T-helper 1 cell treated with Interleukin-12 subunit alpha and Interleukin-12 subunit beta and Interleukin-4 antibody, amounts not matched to agents 30 ng/mL and 1 ng/mL, for 36 hours (primary cell): Measurements from ENCODE around the gene EMP1. TPM values are rescaled to one million over a fixed set of nuclear protein-coding genes. Genes with fewer than 3 reads are reported as not detected.

Source experiments
- intact Hi-C: fragments of 100-400 bp; cut with micrococcal nuclease; formaldehyde crosslinking; loops from one replicate; pipeline ENCODE4 v1.15.1; 2024
- total RNA-seq: library from RNA; stranded (reverse); gene quantifications from 2 replicates; pipeline ENCODE4 v1.2.3, GENCODE V29; 2022

The EMP1 gene
- total RNA-seq, 1 donor from 2014 or later: 15.7 TPM

DNA sequence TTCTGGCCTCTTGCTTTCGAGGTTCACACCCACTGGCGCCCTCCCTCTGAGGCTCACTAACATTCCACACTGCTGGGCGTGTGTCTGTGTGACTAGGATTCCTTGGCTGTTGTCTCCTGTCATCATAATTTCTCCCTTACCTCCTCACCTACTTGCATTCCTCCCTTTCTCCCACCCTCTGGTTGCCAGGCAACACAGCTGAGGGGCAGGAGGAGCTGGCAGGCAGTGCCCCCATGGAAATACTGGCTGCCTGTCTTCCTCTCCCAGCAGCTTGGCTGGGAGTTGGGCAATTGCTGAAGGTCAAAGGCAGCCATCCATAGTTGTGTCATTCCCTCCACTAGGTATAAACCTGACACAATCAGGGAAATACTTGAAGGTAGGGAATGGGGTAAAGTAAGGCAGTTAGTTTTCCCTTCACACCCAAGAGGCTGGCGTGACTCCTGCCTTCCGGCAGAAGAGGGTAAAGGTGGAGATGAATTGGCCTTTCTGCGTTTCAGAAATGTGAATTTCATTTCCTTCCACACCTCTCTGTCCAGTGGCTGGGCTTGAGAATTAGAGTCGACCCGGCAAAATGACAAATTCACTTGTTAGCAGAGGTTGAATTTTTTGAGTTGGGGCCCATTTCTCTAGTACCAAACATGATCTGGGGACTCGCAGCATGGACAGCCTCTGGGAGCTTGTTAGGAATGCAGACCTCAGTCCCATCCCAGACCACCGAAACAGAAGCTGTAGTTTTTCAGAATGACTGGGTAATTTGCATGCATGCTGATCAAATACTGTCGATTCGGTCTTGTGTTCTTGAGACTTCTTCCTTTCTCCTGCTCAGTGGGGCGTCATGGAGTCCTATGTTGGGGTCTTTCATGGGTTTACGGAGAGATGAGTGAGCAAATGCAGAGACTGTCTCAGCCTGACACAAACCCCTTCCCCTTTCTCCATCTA is 24.3 kb upstream of the EMP1 start:
- intact Hi-C loops: no loop called here

DNA sequence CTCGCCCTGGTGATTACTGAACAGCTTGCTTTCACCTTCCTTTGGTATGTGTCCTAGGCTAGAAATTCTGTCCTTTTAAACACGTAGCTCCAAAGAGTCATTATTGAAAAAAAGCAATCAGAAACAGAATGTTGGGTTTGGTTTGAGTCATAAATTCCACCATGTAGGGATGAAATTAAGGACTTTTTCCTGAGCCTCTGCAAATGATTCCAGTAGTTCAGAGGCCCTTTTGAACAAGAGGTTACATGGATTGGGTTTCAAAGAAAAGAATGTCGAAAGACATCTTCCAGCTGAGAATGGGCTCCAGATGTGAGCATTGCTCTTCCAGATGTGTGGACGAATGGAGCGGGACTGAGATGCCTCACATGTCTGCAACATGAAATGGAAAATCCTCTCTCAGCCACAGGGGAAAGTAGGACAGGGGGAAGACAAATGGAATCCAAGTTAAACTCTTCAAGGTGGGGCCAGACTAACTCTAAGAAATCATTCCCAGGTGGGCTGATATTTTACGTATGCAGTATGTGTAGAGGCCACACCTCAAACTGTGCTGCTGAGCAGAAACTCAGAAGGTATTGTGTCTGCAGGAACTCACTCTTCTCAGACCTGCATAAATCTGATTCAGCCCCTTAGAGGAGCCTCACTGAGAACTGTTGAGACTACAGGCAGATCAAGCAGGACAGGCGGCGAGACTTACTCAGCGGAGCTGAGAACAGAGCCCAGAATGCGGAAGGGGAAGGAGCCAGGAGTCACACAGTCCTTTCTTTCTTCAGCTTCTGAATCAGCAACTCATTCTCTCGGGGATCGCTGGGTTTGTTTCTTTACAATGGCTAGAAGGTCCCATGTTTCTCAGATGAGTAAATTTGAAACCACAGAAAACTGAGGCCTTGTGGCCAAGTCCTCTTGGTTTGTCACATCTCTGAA is 23.3 kb upstream of the EMP1 start:
- intact Hi-C loops: no loop called here

DNA sequence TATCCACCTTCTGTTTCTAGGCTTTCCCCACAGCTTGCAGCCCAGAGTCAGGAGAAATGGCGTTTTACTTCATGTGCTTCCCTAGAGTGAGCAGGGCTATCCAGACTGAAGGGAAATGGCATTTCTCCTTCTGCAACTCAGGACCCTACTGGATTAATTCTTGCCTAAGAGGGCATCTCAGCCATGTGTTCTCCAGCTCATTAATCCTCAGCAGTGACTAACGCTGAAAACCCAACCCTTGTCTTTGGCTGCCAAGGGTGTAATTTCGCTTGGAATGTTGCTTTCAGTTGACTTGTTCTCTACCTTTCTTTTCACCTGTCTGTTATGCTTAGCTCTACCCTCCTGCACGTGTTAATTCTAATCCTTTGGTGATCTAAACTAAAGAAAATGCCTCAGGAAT is 21.0 kb upstream of the EMP1 start:
- intact Hi-C loops: no loop called here

DNA sequence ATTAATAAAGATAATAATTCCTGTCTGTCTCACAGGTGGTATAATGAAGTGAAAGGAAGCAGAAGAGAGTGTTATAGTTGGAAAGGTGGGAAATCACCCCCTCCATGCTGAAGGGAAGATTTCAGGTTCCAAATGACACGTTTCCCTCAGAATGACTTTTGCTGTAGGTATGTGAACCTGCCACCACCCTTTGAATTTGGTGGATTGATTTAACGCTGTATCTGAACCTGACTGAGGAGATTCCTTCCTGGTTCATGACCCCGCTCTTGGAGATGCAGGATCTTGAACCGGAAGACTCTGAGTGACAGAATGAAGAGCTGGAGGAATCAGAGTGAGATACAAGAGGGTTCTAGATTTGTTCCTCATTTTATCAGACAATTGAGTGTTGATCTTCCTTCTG is 20.3 kb upstream of the EMP1 start:
- intact Hi-C loops: no loop called here

DNA sequence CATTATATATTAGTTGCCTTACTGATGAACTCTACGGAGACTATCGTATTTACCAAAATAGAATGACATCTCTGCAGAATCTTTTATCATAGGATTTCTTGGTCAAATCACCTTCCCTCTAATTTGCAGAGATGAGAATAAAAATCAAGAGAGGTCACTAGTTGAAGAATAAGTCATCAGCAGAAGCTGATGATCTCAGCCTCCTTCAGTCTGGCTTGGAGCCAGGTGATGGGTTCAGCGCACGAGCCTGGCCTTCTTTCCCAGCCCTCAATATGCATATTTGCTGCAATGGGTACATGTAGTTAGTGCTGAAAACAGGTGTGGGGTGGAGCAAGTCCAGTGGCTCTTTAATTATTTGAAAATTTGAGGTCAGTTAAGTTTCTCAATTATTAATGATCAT is 19.2 kb upstream of the EMP1 start:
- intact Hi-C loops: no loop called here

DNA sequence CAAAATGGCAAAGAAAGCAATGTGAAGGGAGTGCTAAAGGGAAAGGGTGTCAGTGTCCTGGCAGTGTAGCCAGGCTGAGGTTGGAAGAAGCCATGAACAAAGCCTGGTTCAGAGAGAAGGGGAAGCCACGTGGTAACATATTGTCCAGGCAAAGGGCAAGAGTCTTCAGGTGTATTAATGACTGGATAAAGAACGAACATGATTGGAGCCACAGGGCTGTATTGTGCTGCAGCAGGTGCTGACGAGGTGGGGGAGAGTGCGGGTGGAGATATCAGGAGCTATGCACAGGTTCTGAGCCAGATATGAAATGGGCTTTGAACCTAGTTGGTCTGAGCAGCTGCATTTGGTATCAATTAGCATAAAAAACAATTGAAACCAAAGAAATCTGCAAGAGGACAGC is 18.6 kb upstream of the EMP1 start:
- intact Hi-C loops: loop anchor here (2.0 kb wide), 1 partner anchor 13 kb away; no protein-coding TSS in a partner anchor

DNA sequence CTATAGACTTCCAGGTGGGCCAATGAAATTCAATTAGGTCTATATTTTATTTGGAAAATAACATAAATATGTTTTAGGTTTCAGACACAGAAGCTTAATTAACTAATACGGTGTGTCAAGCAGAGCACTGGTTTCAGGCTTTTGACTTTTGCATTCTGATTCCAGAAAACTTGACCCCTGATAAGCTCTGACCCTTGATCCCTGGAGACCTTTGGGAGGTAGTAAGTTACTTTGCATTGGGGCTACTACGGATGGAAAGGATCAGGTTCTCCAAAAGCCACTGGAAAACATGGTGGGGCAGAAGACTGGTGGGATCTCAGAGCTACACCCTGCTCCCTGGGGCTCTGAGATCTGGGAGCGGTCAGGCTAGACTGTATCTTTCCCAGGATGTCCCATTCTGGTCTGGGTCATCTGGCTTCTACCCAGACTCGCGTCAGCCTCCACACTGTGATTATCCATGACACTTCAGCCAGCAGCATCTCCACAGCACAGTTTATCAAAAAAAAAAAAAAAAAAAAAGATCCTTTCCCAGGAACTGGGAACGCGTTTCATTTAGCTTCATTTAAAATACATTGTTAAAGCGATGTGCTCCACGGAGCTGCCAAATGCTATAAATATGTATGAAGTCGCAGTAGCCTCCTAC is 17.8 kb upstream of the EMP1 start:
- intact Hi-C loops: loop anchor here (2.0 kb wide), 1 partner anchor 14 kb away; no protein-coding TSS in a partner anchor

DNA sequence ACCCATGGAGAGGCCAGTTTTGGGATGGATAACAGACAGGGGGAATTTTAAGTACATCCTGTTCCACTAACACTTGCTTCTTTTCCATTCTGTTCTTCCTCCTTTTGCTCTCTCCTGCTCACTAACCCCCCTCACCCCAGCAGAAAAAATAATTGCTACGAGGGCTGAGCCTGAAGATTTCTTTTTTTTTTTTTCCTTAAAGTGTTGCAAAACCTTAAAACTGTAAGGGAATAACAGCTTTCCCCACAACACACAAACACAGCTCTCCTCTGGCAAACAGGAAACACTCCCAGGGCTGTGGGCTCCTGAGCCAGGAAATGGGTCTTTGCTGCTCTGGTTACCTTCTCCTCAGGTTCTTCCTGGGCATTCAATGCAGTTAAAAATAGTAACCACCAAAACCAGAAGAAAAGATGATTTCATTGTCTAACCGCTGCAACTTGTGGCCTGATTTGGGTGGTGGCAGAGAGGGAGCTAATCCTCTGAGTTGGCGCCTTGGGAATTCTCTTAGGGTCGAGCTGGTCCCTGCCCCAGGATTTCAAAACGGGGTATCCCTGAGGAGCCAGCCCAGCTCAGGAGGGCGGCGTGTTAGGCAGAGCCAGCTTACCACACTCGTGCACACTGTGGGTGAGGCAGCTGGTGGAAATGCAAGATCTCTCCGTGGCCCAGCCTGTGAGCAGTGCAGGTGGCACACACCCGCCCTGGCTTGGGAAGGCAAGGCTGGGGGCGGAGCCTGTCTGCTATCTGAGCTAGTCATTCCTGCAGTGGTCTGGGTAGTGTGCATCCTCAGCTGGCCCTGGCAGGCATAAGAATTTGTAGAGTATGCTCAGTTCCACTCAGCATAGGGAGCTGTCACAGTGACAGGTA is 17.1 kb upstream of the EMP1 start:
- intact Hi-C loops: loop anchor here (2.0 kb wide), 2 partner anchors 15 to 17 kb away; partner anchors contain the start of gene EMP1

DNA sequence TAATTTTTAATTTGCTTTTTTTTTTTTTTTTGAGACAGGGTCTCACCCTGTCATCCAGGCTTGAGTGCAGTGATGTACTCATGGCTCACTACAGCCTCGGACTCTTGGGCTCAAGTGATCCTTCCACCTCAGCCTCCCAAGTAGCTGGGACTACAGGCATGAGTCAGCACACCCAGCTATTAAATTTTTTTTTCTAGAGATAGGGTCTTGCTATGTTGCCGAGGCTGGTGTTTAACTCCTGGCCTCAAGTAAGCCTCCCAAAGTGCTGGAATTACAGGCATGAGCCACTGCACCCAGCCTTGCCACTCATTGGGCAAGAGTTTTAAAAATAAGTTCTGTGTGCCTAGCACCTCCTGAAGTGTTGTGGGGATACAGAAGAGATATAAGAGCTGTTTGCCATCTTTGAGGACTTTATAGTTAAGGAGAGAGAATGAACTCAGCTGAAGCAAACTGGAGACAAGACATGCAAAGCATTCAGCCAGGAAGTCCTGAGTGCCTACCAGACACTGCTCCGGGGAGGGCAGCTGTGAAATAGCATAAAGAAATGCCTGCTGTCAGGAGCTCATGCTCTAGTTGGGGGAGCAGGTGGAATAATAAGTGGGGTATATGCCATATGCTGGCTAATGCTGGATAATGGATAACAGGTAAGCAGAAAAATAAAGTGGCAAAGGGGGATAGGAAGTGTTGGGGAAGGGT is 15.0 kb upstream of the EMP1 start:
- intact Hi-C loops: loop anchor here (2.0 kb wide), 1 partner anchor 15 kb away; the partner anchor contains the start of gene EMP1

DNA sequence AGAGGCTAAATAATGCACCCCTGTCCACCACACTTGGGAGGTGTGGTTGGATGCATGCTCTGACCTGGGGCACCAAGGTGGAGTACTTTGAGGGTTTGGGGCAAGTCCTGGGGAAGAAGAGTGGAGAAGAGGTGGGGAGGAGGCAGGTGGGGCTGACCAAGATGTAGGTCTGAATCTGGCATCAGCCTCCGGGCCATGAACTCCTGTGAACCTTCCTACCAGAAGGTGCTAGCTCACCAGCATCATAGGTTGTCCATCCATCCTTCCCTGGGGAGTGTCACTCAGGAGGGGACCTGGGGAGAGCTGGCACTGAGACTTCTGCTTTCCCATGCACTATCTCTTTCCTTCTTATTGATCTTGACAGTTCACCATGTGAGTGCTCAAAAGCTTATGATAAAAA is 13.6 kb upstream of the EMP1 start:
- intact Hi-C loops: no loop called here

DNA sequence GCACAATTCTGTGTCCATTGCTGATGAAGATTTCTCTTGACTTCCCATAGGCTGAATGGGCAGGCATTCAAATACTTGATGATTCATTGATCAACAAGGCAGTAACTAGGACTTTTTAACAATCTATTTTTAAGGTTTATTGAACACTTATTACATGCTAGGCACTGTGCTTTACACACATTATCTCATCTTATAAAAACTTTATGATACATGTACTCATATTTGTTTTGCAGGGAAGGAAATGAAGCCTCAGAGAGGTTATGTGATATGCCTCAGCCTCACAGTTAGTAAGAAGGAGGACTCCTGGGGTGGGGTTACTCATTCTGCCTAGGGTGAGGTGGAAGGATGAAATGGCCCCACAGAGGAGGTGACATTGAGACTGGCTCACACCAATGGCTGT is 12.9 kb upstream of the EMP1 start:
- intact Hi-C loops: no loop called here

DNA sequence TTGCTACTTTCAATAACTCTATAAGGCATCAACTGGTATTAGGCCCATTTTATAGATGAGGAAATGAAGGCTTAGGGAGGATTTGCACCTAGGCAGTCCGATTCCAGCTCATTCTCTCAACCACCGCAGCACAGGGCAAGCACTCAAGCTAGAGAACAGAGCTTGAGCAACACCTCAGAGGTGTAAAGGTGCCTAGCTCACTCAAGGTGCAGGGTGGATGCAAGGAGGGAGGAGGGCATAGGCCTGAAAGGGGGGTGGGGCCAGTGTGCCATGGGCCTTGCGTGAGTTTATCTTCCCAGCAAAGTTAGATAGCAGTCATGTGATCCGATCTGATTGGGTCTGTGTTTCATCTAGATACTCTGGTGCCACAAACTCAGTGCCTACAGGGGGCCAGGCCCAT is 10.2 kb upstream of the EMP1 start:
- intact Hi-C loops: no loop called here

DNA sequence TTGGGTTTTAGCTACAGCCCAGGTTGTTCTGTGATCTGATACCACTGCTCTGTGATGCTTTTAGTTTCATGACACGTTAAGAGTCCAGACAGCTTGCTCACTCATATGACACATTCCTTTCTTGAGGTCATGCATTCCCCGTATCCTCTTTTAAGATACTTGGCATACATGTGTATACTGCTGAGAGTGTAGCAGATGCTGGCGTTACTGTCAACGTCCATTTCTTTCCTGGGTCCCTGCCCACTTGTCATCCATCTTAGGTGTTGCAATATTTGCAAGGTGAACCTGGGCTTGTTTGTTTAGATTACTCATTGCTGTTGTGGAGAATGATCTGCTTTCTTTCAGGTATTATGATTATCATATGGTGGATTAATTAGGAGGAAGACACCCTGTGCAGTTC is 9.1 kb upstream of the EMP1 start:
- intact Hi-C loops: no loop called here

DNA sequence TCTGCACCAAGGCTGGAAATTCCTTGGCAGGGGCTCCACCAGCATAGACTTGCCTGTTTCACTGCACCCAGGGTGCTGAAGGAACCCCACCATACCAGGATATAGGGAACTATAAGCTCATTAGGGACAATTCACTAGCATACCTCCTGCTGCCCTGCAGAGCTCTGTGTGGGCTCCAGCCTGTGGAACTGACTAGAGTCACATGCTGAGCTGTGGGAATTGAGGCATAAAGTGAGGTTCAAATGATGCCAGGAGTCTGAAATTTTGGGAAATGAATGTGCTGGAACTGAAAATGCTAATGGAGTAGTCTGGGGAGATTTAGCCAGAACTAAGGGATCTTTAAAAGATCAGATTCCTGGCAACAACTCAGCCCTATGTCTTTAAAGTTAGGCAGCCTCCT is 7.3 kb upstream of the EMP1 start:
- intact Hi-C loops: no loop called here

DNA sequence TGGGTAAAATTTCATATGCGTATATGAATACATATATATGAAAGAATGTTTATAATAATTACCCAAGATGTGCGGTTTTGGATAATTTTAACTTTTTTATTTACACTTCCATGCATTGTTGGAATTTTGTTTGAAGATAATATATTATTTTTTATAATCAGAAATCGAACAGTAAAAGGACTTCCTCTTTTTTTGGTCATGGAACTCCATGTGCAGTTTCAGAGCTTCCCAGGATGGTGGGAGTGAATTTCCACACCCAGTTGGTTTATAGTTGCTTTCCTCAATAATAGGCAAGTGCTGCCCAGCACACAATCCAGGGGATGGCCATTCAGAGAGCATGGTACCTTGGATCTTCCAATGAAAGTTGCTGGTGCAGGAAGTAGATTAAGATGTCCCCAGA is 6.3 kb upstream of the EMP1 start:
- intact Hi-C loops: loop anchor here (10.0 kb wide), 1 partner anchor 835 kb away; the partner anchor contains the start of genes BORCS5 and MANSC1

DNA sequence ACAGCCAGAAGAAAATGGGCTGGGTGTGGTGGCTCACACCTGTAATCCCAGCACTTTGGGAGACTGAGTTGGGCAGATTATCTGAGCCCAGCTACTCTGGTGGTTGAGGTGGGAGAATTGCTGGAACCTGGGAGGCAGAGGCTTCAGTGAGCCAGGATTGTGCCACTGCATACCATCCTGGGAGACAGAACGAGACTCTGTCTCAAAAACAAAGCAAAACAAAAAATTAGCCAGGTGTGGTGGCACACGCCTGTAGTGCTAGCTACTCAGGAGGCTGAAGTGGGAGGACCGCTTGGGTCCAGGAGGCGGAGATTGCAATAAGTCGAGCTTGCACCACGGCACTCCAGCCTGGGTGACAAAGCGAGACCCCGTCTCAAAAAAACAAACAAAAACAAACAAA is 3.8 kb upstream of the EMP1 start:
- intact Hi-C loops: loop anchor here (10.0 kb wide), 1 partner anchor 838 kb away; the partner anchor contains the start of genes BORCS5 and MANSC1

DNA sequence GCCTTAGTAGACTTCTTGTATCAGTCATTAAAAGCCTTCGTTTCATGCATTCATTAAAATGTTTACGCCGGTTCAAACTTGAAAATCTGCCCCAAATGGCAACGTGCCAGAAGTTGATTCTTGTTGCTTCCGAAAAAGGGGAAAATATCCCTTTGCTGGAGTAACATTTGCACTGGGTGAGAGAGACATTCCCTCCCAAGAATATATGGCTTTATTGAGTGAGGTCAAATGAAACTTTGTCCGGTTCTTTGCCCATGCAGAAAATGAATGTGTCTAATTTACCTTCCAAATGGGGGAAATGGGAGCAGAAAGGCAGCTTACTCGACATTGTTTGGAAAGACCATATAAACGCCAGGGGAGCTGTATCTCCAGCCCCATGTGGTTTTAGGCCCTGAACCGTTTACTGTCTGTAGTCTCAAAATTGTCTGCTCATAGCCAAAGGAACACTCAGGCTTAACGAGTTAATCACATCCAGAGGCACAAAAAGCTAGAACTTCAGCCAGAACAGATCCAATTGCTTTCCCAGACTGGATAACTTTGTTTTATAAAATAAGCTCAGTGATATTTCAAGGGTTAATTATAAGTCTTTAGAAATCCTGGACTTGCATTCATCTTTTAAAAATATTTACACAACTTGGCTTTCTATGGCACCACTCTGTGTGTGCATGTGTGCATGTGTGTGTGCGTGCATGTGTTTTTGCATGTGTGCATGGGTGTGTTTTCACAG is 2.9 kb upstream of the EMP1 start:
- intact Hi-C loops: loop anchor here (10.0 kb wide), 1 partner anchor 839 kb away; the partner anchor contains the start of genes BORCS5 and MANSC1

DNA sequence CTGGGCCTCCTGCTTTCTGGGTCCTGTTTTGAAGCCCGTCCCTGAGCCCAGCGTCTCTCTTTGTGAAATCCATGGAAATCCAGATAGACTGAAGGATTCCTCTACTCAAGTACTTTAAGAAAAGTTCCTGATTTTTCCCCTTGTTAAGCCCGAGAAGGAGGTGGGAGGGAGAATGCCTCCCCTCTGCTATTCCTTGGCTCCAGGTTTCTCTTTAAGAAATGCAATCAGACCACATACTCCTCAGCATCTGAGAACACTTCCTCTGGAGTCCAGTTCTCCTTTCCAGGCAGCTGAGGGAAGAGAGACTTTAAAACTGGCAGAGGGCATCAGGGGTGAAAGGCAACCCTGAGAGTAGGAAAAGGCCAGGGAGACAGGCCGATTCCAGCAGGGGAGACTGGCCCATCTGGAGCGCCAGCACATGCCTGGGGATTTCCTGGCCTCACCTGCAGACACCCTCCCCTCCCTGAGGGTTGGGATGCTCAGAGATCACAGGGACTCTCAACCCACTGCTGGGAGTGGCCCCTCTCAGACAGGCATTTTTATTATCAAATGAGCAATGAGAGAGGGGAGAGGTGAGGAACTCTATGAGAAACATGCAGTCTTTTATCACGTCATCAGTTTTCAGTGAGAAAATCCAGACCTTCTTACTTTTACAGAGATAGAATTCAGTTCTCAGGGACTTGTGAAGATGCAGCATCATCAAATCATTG is 2.0 kb upstream of the EMP1 start:
- intact Hi-C loops: loop anchor here (5.0 to 10.0 kb wide), 2 partner anchors 467 to 840 kb away; partner anchors contain the start of genes BORCS5 and MANSC1
